Stimulated activated naive B cell treated with anti-CD40 and anti-IgM and Interleukin-4, amounts not matched to agents 10 μg/mL and 1 μg/mL and 100 μg/mL, for 72 hours (primary cell): Measurements from ENCODE around the gene TXNRD1.
"Not testable (repeated sequence)": the region's sequence is repeated elsewhere in the genome, so short reads cannot be mapped to it uniquely, and the experiment has no call there.

Experiments
- ATAC-seq, 2 donors: fragments of 150-1000 bp; cut with Tn5 transposase; replicated peaks; 2 replicates each; pipeline ENCODE4 v1.10.0; 2021; ENCODE audit warnings: moderate library complexity in 1 of 2
- DNase-seq: peaks from one replicate; pipeline ENCODE4 v3.0.0; 2021
- H3K27ac Mint-ChIP-seq: one replicate; pipeline ENCODE4 v1.8.0; 2022; ENCODE audit warnings: mild to moderate bottlenecking, mixed read lengths
- H3K27me3 Mint-ChIP-seq, 2 donors: one replicate each; pipeline ENCODE4 v1.8.0; 2022; ENCODE audit warnings: mixed read lengths in 2 of 2
- H3K36me3 Mint-ChIP-seq, 2 donors: one replicate each; pipeline ENCODE4 v1.8.0; 2022; ENCODE audit warnings: mixed read lengths in 2 of 2, mild to moderate bottlenecking in 1 of 2
- H3K4me1 Mint-ChIP-seq, 2 donors: one replicate each; pipeline ENCODE4 v1.8.0; 2022; ENCODE audit warnings: mixed read lengths in 2 of 2, mild to moderate bottlenecking in 1 of 2
- H3K4me3 Mint-ChIP-seq, 2 donors: one replicate each; pipeline ENCODE4 v1.8.0; 2022; ENCODE audit warnings: mild to moderate bottlenecking in 2 of 2, mixed read lengths in 2 of 2, moderate library complexity in 1 of 2
- H3K9me3 Mint-ChIP-seq, 2 donors: one replicate each; pipeline ENCODE4 v1.8.0; 2022; ENCODE audit warnings: mixed read lengths in 2 of 2, mild to moderate bottlenecking in 1 of 2

Gene TXNRD1

DNA sequence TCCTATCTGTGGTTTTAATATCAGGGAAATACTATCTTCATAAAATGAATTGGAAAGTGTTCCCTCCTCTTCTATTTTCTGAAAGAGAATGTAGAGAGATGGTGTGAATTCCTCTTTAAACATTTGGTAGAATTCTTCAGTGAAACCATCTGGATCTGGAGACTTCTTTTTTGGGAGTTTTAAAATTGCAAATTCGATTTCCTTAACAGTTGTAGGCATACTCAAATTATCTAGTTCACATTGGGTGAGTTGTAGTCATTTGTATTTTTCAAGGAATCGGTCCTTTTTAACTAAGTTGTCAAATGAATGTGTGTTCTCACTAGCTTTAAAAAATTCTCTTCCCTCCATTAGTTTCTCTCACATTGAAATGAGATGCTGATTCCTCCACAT lies 165.8 kb downstream of the TXNRD1 start:
- H3K27ac Mint-ChIP-seq: no peak overlapping the region
- H3K27me3 Mint-ChIP-seq: no peaks in the 10 kb centered on the region
- no peak for ATAC-seq
- DNase-seq: no peak
- H3K9me3 Mint-ChIP-seq: peaks cover 3 to 4% of the 10 kb centered on the region in 2 donors
- H3K4me3 Mint-ChIP-seq: no peak overlapping the region
- H3K36me3 Mint-ChIP-seq: peaks cover 9 to 24% of the 10 kb centered on the region in 2 donors
- peaks cover 9 to 13% of the 10 kb centered on the region in 2 donors for H3K4me1 Mint-ChIP-seq

DNA sequence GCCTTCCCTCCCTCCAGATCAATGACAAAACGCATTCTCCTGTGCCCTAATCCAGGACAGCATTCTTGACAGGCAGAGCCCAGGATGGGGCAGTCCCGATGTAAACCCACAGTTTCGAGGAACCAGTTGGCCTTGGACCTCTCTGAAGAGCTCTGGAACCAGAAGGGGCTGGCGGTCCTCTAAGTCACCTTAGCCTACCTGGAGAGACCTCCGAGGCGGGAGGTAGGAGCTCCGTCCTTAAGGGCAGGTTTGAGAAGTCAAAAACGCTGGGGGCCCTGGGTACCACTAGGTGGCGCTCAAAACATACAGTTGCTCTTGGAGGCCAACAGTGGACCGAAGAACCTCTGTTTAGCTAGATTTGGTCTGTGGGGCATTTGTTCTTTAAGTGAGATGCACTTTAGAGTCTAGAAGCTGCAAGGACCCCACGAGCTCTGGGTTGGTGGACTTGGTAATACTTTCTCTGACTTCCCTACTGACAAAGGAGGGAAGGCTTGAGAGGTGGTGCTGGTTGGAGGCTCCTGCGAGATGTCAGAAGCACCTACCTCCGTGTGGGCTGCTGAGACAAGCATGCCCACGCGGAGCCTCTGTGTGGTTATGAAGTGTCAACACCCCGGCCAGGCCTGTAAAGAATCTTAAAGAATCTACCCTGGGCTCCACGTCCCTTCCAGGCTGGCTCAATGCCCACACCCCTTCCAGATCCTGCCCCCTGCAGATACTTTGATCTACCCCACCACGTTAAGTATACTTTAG lies 166.3 kb downstream of the TXNRD1 start:
- H3K4me1 Mint-ChIP-seq: peaks cover 9 to 13% of the 10 kb centered on the region in 2 donors
- peak; percentile 71 for DNase-seq
- H3K27me3 Mint-ChIP-seq: no peaks in the 10 kb centered on the region
- H3K4me3 Mint-ChIP-seq: no peak overlapping the region
- peaks cover 9 to 24% of the 10 kb centered on the region in 2 donors for H3K36me3 Mint-ChIP-seq
- peaks cover 3 to 4% of the 10 kb centered on the region in 2 donors for H3K9me3 Mint-ChIP-seq
- H3K27ac Mint-ChIP-seq: peak overlapping the region; percentile 31
- ATAC-seq: peak; percentile 92 to 94

- no peak for ATAC-seq
These were observed 168.7 kb downstream of the TXNRD1 start for GRCh38 chr12:104384141-104384880.

GRCh38 chr12:104385510-104385909 lies 169.9 kb downstream of the TXNRD1 start:
- ATAC-seq (no peak), DNase-seq (no peak)
- Mint-ChIP-seq H3K27me3 (no peaks in the 10 kb centered on the region), H3K9me3 (peaks cover 3 to 4% of the 10 kb centered on the region in 2 donors), H3K4me1 (peaks cover 9 to 13% of the 10 kb centered on the region in 2 donors), H3K4me3 (no peak overlapping the region), H3K36me3 (peaks cover 9 to 18% of the 10 kb centered on the region in 2 donors), H3K27ac (peak overlapping the region; percentile 59)

More at GRCh38 chr12:104384141-104384880, 168.7 kb downstream of the TXNRD1 start:
- Mint-ChIP-seq H3K9me3 (peaks cover 3 to 4% of the 10 kb centered on the region in 2 donors), H3K27ac (no peak overlapping the region), H3K4me3 (no peak overlapping the region), H3K4me1 (peaks cover 9 to 13% of the 10 kb centered on the region in 2 donors), H3K36me3 (peaks cover 9 to 18% of the 10 kb centered on the region in 2 donors), H3K27me3 (no peaks in the 10 kb centered on the region)
- no peak for DNase-seq

DNA sequence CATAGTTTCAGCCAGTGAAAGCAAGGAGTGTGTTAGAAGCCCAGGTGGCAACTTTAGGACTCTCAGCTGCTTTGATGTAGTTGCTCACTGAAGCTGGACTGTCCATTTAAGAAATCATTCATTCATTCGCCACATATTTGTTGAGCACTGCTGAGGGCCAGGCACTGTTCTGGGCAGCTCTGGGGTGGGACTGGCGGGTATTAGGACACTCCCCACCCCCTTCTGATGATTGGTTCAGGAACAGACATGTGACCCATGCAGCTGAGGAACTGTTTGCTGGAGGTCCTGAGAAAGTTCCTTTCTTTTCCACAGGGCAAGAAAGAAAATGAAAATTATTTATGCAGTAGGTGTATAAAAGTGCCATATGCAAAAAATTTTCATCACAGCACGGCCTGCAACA lies 170.9 kb downstream of the TXNRD1 start:
- Mint-ChIP-seq H3K4me1 (peaks cover 9 to 11% of the 10 kb centered on the region in 2 donors), H3K36me3 (peaks cover 9 to 18% of the 10 kb centered on the region in 2 donors), H3K27ac (no peak overlapping the region), H3K4me3 (no peak overlapping the region), H3K9me3 (peaks cover 3 to 4% of the 10 kb centered on the region in 2 donors), H3K27me3 (no peaks in the 10 kb centered on the region)
- DNase-seq (no peak), ATAC-seq (no peak)

DNA sequence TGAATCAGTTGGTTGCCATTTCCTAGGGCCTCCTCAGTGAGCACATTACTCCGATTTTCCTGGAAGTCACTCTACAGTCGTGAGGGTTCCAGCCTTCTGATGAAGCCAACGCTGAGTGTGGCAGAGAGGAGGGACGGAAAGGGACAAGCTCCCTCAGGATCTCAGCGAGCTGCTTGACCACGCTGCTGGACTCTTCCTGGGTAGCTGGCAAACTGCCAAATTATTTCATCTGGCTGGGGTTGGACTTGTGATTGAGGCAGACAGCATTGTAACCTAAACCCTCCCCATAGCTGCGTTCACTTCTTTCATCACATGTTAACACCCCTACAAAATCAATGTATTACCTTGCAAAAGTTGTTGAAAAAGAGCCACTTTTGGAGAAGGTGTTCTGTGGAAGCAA lies 171.6 kb downstream of the TXNRD1 start:
- H3K27me3 Mint-ChIP-seq: no peaks in the 10 kb centered on the region
- peaks cover 4% of the 10 kb centered on the region in 2 donors for H3K4me1 Mint-ChIP-seq
- DNase-seq (no peak), ATAC-seq (no peak)
- no peak overlapping the region for H3K4me3 Mint-ChIP-seq
- H3K27ac Mint-ChIP-seq: no peak overlapping the region
- peaks cover 9 to 18% of the 10 kb centered on the region in 2 donors for H3K36me3 Mint-ChIP-seq
- peaks cover 3 to 4% of the 10 kb centered on the region in 2 donors for H3K9me3 Mint-ChIP-seq

GRCh38 chr12:104394086-104394485 lies 178.5 kb downstream of the TXNRD1 start:
- H3K27ac Mint-ChIP-seq, DNase-seq, ATAC-seq, H3K27me3 Mint-ChIP-seq, H3K4me3 Mint-ChIP-seq, H3K4me1 Mint-ChIP-seq: not testable (repeated sequence)
- Mint-ChIP-seq H3K9me3 (peaks cover 13 to 18% of the 10 kb centered on the region in 2 donors), H3K36me3 (peaks cover 24 to 44% of the 10 kb centered on the region in 2 donors)
